T-cell (primary cell): ENCODE results near the gene MAPT. TPM values are rescaled to one million over a fixed set of nuclear protein-coding genes. Genes with fewer than 3 reads are reported as not detected.

Experiments
- ATAC-seq, 4 experiments: fragments of 200-7000 bp in 3 of 4; fragments of 150-1000 bp in 1 of 4; cut with Tn5 transposase; replicated peaks in 1 of 4; 1 replicate in 3 of 4; 2 replicates in 1 of 4; pipeline ENCODE4 v1.10.0; 2021; ENCODE audit warnings: moderate library complexity in 3 of 4, mild to moderate bottlenecking in 2 of 4, moderate number of reproducible peaks in 1 of 4
- CTCF ChIA-PET, 2 donors: fragments of 300-600 bp; sonication (Branson Sonifier 250); formaldehyde crosslinking; loops; one replicate each; lab custom pipeline; 2022; ENCODE audit warnings: antibody characterized with exemption in 2 of 2; lab: Charles Lee
- POLR2A ChIA-PET, 2 donors: fragments of 300-600 bp; sonication (Branson Sonifier 250); formaldehyde crosslinking; loops; one replicate each; lab custom pipeline; 2022; ENCODE audit warnings: antibody characterized with exemption in 2 of 2; lab: Charles Lee
- DNase-seq, 35 experiments: peaks; one replicate each; pipeline versions ENCODE4 v3.0.0 to v3.0.0-alpha.2; 2013 to 2023
- H3K27ac ChIP-seq: one replicate; pipeline ENCODE4 v1.5.1; 2013; ENCODE audit warnings: low read length
- H3K27me3 ChIP-seq, 2 experiments: replicated peaks in 1 of 2; 1 replicate in 1 of 2; 2 replicates in 1 of 2; pipeline versions ENCODE4 v1.6.1 to v1.7.0; 2013; ENCODE audit warnings: low read length in 1 of 2, mixed read lengths in 1 of 2; ENCODE audit not compliant: control insufficient read depth in 2 of 2, insufficient read depth in 2 of 2; ENCODE audit errors: extremely low read depth in 1 of 2
- H3K36me3 ChIP-seq, 2 donors: 1 replicate in 1 of 2; 2 replicates in 1 of 2; pipeline versions ENCODE4 v1.6.1 to v1.7.0; 2013; ENCODE audit warnings: low read length in 1 of 2; ENCODE audit not compliant: control insufficient read depth in 2 of 2, insufficient read depth in 1 of 2; ENCODE audit errors: extremely low read depth in 1 of 2
- H3K4me1 ChIP-seq, 2 experiments: 1 replicate in 1 of 2; 2 replicates in 1 of 2; pipeline versions ENCODE4 v1.6.1 to v1.7.0; 2013; ENCODE audit warnings: low read length in 2 of 2, mixed read lengths in 1 of 2; ENCODE audit not compliant: insufficient read depth in 2 of 2, control insufficient read depth in 1 of 2; ENCODE audit errors: extremely low read depth in 1 of 2
- H3K4me3 ChIP-seq, 2 donors: 1 replicate in 1 of 2; 2 replicates in 1 of 2; pipeline versions ENCODE4 v1.5.1 to v1.7.0; 2013; ENCODE audit warnings: mild to moderate bottlenecking in 2 of 2, low read length in 1 of 2, moderate library complexity in 1 of 2; ENCODE audit not compliant: control insufficient read depth in 1 of 2; ENCODE audit errors: extremely low read depth in 1 of 2
- H3K9me3 ChIP-seq: 2 replicates; pipeline ENCODE4 v1.7.0; 2013
- H3K27ac Mint-ChIP-seq, 2 donors: one replicate each; pipeline ENCODE4 v1.8.0; 2020 to 2021; ENCODE audit warnings: mild to moderate bottlenecking in 2 of 2, mixed read lengths in 2 of 2
- H3K27me3 Mint-ChIP-seq, 2 donors: one replicate each; pipeline ENCODE4 v1.8.0; 2021 to 2022; ENCODE audit warnings: mixed read lengths in 2 of 2
- H3K36me3 Mint-ChIP-seq: one replicate; pipeline ENCODE4 v1.8.0; 2021; ENCODE audit warnings: mixed read lengths
- H3K4me1 Mint-ChIP-seq, 3 donors: one replicate each; pipeline ENCODE4 v1.8.0; 2020 to 2022; ENCODE audit warnings: mixed read lengths in 3 of 3, mild to moderate bottlenecking in 1 of 3
- H3K4me3 Mint-ChIP-seq, 3 donors: one replicate each; pipeline ENCODE4 v1.8.0; 2020 to 2022; ENCODE audit warnings: mild to moderate bottlenecking in 3 of 3, mixed read lengths in 3 of 3, moderate library complexity in 3 of 3
- H3K9me3 Mint-ChIP-seq, 3 donors: one replicate each; pipeline ENCODE4 v1.8.0; 2020 to 2022; ENCODE audit warnings: mixed read lengths in 3 of 3
- WGBS: methylation state at CpG from one replicate; pipeline ENCODE4 v1.1.5; 2013; ENCODE audit warnings: missing lambda C conversion rate; ENCODE audit not compliant: insufficient coverage; 5-methylcytosine and 5-hydroxymethylcytosine counted together
- total RNA-seq, 35 experiments: library from RNA in 6 of 35; stranded (reverse) in 6 of 35; fragments of 120-200 nt in 1 of 35; gene quantifications; one replicate each; pipeline versions ENCODE4 v1.2.1 to v1.2.4 and lab custom pipeline; 2013 to 2026

Gene MAPT
- total RNA-seq, 5 donors from 2014 or later (not counting 1 experiment from before 2014, with no cell fraction given): 0.86 to 1.8 (median 1.2) TPM

- DNase-seq (no peak), ATAC-seq (no peak)
- no peaks in the 10 kb centered on the region for H3K36me3 ChIP-seq
- peaks cover 17 to 68% of the 10 kb centered on the region in 2 experiments for H3K27me3 ChIP-seq
- Mint-ChIP-seq H3K4me3 (no peak overlapping the region), H3K9me3 (no peaks in the 10 kb centered on the region), H3K27ac (no peak overlapping the region), H3K27me3 (peaks cover 45 to 67% of the 10 kb centered on the region in 2 donors), H3K36me3 (no peaks in the 10 kb centered on the region), H3K4me1 (peaks cover 0 to 22% (median 8%) of the 10 kb centered on the region in 3 donors)
- ChIA-PET CTCF (no interaction called here), POLR2A (no interaction called here)
- H3K27ac ChIP-seq: no peak overlapping the region
- no peak overlapping the region for H3K4me3 ChIP-seq
- 92% methylated on average over 2 of the region's 13 CpGs for WGBS
- no peaks in the 10 kb centered on the region for H3K9me3 ChIP-seq
- H3K4me1 ChIP-seq: peaks cover 3 to 22% of the 10 kb centered on the region in 2 experiments
Measured at GRCh38 chr17:45900723-45901415, 6.5 kb downstream of the MAPT start.

- Mint-ChIP-seq H3K27me3 (peaks cover 51 to 71% of the 10 kb centered on the region in 2 donors), H3K36me3 (no peaks in the 10 kb centered on the region), H3K4me1 (peaks cover 10 to 21% (median 12%) of the 10 kb centered on the region in 3 donors), H3K9me3 (no peaks in the 10 kb centered on the region), H3K4me3 (no peak overlapping the region), H3K27ac (no peak overlapping the region)
- peaks cover 0 to 9% of the 10 kb centered on the region in 2 experiments for H3K4me1 ChIP-seq
- no peak for ATAC-seq
- H3K4me3 ChIP-seq: no peak overlapping the region
- H3K27ac ChIP-seq: no peak overlapping the region
- no peaks in the 10 kb centered on the region for H3K9me3 ChIP-seq
- POLR2A ChIA-PET: no interaction called here
- DNase-seq: no peak
- peaks cover 8 to 64% of the 10 kb centered on the region in 2 experiments for H3K27me3 ChIP-seq
- CTCF ChIA-PET: no interaction called here
- no peaks in the 10 kb centered on the region for H3K36me3 ChIP-seq
- 68% methylated on average over 7 of the region's 7 CpGs for WGBS
Measured at GRCh38 chr17:45902892-45903346, 8.6 kb downstream of the MAPT start.

- DNase-seq (no peak), ATAC-seq (no peak)
- peaks cover 0 to 6% of the 10 kb centered on the region in 2 experiments for H3K4me1 ChIP-seq
- H3K4me1 Mint-ChIP-seq: peaks cover 9 to 14% (median 13%) of the 10 kb centered on the region in 3 donors
- 78% methylated on average over 5 of the region's 6 CpGs for WGBS
- peaks cover 3 to 56% of the 10 kb centered on the region in 2 experiments for H3K27me3 ChIP-seq
- no peak overlapping the region for H3K4me3 Mint-ChIP-seq
- no peak overlapping the region for H3K27ac Mint-ChIP-seq
- H3K4me3 ChIP-seq: no peak overlapping the region
- no peaks in the 10 kb centered on the region for H3K9me3 ChIP-seq
- H3K27ac ChIP-seq: no peak overlapping the region
- H3K9me3 Mint-ChIP-seq: no peaks in the 10 kb centered on the region
- no peaks in the 10 kb centered on the region for H3K36me3 Mint-ChIP-seq
- ChIA-PET CTCF (no interaction called here), POLR2A (no interaction called here)
- peaks cover 36 to 54% of the 10 kb centered on the region in 2 donors for H3K27me3 Mint-ChIP-seq
- H3K36me3 ChIP-seq: no peaks in the 10 kb centered on the region
Measured at GRCh38 chr17:45904866-45905265, 10.5 kb downstream of the MAPT start.

GRCh38 chr17:45905814-45906213 lies 11.5 kb downstream of the MAPT start:
- Mint-ChIP-seq H3K27ac (no peak overlapping the region), H3K27me3 (peaks cover 33 to 44% of the 10 kb centered on the region in 2 donors), H3K9me3 (no peaks in the 10 kb centered on the region), H3K36me3 (no peaks in the 10 kb centered on the region), H3K4me1 (peaks cover 9 to 14% (median 13%) of the 10 kb centered on the region in 3 donors), H3K4me3 (no peak overlapping the region)
- CTCF ChIA-PET: no interaction called here
- ATAC-seq (no peak), DNase-seq (no peak)
- POLR2A ChIA-PET: no interaction called here
- Histone ChIP-seq H3K9me3 (no peaks in the 10 kb centered on the region), H3K27me3 (peaks cover 3 to 49% of the 10 kb centered on the region in 2 experiments), H3K4me3 (no peak overlapping the region), H3K4me1 (peaks cover 0 to 6% of the 10 kb centered on the region in 2 experiments), H3K27ac (no peak overlapping the region), H3K36me3 (no peaks in the 10 kb centered on the region)
- WGBS: 47% methylated on average over 4 of the region's 4 CpGs

- Histone ChIP-seq H3K4me1 (peaks cover 0 to 6% of the 10 kb centered on the region in 2 experiments), H3K4me3 (no peak overlapping the region), H3K27ac (no peak overlapping the region), H3K36me3 (no peaks in the 10 kb centered on the region), H3K27me3 (peaks cover 3 to 47% of the 10 kb centered on the region in 2 experiments), H3K9me3 (no peaks in the 10 kb centered on the region)
- ChIA-PET POLR2A (no interaction called here), CTCF (no interaction called here)
- Mint-ChIP-seq H3K27me3 (peaks cover 30 to 40% of the 10 kb centered on the region in 2 donors), H3K9me3 (no peaks in the 10 kb centered on the region), H3K4me3 (no peak overlapping the region), H3K4me1 (peaks cover 9 to 14% (median 13%) of the 10 kb centered on the region in 3 donors), H3K36me3 (no peaks in the 10 kb centered on the region), H3K27ac (no peak overlapping the region)
- DNase-seq: no peak
- ATAC-seq: no peak
- 96% methylated on average over 4 of the region's 8 CpGs for WGBS
Measured at GRCh38 chr17:45906237-45906636, 11.9 kb downstream of the MAPT start.

GRCh38 chr17:45906927-45907622 lies 12.7 kb downstream of the MAPT start:
- Histone ChIP-seq H3K27me3 (peaks cover 3 to 45% of the 10 kb centered on the region in 2 experiments), H3K36me3 (no peaks in the 10 kb centered on the region), H3K9me3 (no peaks in the 10 kb centered on the region), H3K4me1 (peaks cover 0 to 6% of the 10 kb centered on the region in 2 experiments), H3K4me3 (no peak overlapping the region), H3K27ac (no peak overlapping the region)
- DNase-seq: no peak
- peaks cover 9 to 14% (median 13%) of the 10 kb centered on the region in 3 donors for H3K4me1 Mint-ChIP-seq
- peaks cover 23 to 32% of the 10 kb centered on the region in 2 donors for H3K27me3 Mint-ChIP-seq
- CTCF ChIA-PET: no interaction called here
- POLR2A ChIA-PET: interaction anchor here in 1 of 2 donors (0.5 kb wide), 1 partner anchor 313 kb away, joined by 9 read pairs; no protein-coding TSS in a partner anchor
- H3K36me3 Mint-ChIP-seq: no peaks in the 10 kb centered on the region
- H3K27ac Mint-ChIP-seq: no peak overlapping the region
- WGBS: 49% methylated on average over 14 of the region's 15 CpGs
- peaks cover under 1 to 1% (median under 1%) of the 10 kb centered on the region in 3 donors for H3K9me3 Mint-ChIP-seq
- H3K4me3 Mint-ChIP-seq: peak overlapping the region in 2 of 3 donors; percentile 5 to 40
- peak in 3 of 4 experiments; percentile 43 to 66 (median 55) for ATAC-seq
